Regular cardiac myocyte (primary cell): ENCODE measurements around the gene SERPINB5. TPM values are rescaled to one million over a fixed set of nuclear protein-coding genes. Genes with fewer than 3 reads are reported as not detected.

Source experiments
- total RNA-seq: library from RNA; depleted of rRNA; stranded (reverse); fragments of >200 nt; gene quantifications from 2 replicates; pipeline ENCODE4 v1.2.3, GENCODE V29; 2014

The SERPINB5 gene, protein sequence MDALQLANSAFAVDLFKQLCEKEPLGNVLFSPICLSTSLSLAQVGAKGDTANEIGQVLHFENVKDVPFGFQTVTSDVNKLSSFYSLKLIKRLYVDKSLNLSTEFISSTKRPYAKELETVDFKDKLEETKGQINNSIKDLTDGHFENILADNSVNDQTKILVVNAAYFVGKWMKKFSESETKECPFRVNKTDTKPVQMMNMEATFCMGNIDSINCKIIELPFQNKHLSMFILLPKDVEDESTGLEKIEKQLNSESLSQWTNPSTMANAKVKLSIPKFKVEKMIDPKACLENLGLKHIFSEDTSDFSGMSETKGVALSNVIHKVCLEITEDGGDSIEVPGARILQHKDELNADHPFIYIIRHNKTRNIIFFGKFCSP
- total RNA-seq = under 0.01 TPM in 2 replicates

DNA sequence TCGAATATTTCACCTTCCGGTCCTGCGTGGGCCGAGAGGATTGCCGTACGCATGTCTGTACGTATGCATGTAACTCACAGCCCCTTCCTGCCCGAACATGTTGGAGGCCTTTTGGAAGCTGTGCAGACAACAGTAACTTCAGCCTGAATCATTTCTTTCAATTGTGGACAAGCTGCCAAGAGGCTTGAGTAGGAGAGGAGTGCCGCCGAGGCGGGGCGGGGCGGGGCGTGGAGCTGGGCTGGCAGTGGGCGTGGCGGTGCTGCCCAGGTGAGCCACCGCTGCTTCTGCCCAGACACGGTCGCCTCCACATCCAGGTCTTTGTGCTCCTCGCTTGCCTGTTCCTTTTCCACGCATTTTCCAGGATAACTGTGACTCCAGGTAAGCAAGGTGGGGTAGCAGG lies at the start of gene SERPINB5:
Gene SERPINB5 (plus strand): TSS at position 291 of the 400 bp plus-strand sequence. CDS start 7,471 bp downstream, outside the sequence.

DNA sequence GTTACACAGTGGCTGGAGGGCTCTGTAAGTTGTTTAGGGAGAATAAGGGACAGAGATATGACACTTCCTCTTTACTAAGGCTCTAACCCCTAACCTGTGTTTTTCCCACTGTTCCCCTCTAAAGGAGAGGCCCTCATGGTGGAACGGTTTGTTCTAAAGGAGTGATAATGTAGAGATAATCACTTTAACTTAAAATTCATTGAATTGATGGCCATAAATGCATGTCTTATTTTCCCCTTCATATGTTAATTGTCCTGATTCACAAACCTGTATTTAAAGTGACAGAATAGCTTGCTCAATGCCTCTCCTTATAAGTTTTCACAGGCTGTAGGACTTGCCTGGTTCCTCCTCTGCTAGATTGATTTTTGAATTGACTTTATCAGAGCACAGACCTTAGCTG lies 65.3 kb downstream of the SERPINB5 start, which contains the start of gene SERPINB12:
Gene SERPINB12 (plus strand): TSS at position 301 of the 400 bp plus-strand sequence. CDS start 13,791 bp downstream, outside the sequence.

Other genes starting within 250 kb of the SERPINB5 start
- 1.5 and 3.1 TPM in 2 replicates for gene BCL2, start 157.2 kb upstream of the SERPINB5 start, total RNA-seq
- gene KDSR, start 109.8 kb upstream of the SERPINB5 start, total RNA-seq = 32.8 and 37.2 TPM in 2 replicates
- gene VPS4B, start 54.5 kb upstream of the SERPINB5 start, total RNA-seq = 42.6 and 48.2 TPM in 2 replicates
- gene SERPINB12, start 65.4 kb downstream of the SERPINB5 start, total RNA-seq = not detected in 2 replicates
- not detected in 2 replicates for gene SERPINB13, start 110.4 kb downstream of the SERPINB5 start, total RNA-seq
- gene SERPINB4, start 167.3 kb downstream of the SERPINB5 start, total RNA-seq = not detected in 2 replicates
- gene SERPINB3, start 184.9 kb downstream of the SERPINB5 start, total RNA-seq = not detected in 2 replicates
- gene SERPINB11, start 226.0 kb downstream of the SERPINB5 start, total RNA-seq = not detected in 2 replicates